ENCODE data around the gene FAM169A. TPM values are rescaled to one million over a fixed set of nuclear protein-coding genes. Genes with fewer than 3 reads are reported as not detected.

The FAM169A gene
- total and polyA plus RNA-seq, 2 of the 4 experiments (the other 2 are of a cell fraction) = under 0.01 TPM; not detected in 1

- Histone ChIP-seq H4K91ac (ENCODE audit: insufficient read depth, low read depth, low read length) (no peak overlapping the region), H2AK9ac (replicated peaks; ENCODE audit: low read depth, low read length, poor library complexity) (no peak overlapping the region), H3K27me3 (ENCODE audit: control insufficient read depth, insufficient read depth, low read length) (no peaks in the 10 kb centered on the region), H3K9me3 (ENCODE audit: control insufficient read depth, insufficient read depth, low read length) (peaks cover under 1% of the 10 kb centered on the region; the same call in 1 of the 2 replicates), H3K4me2 (ENCODE audit: low read depth, low read length) (no peak overlapping the region), H3K4me3 (ENCODE audit: insufficient read depth, low read depth, low read length) (no peak overlapping the region), H3K27ac (ENCODE audit: insufficient read depth, low read length) (no peak overlapping the region), H4K5ac (ENCODE audit: low read depth, low read length) (no peak overlapping the region), H2BK20ac (ENCODE audit: low read depth, low read length) (no peak overlapping the region), H3K9ac (ENCODE audit: low read depth, low read length) (no peak overlapping the region), H3K4me1 (ENCODE audit: control insufficient read depth, insufficient read depth, low read length) (no peaks in the 10 kb centered on the region), H3K23ac (ENCODE audit: low read depth, low read length) (no peak overlapping the region), H2AK5ac (ENCODE audit: low read depth, low read length) (no peak overlapping the region), H2AFZ (replicated peaks; ENCODE audit: low read length, poor library complexity) (no peak overlapping the region), H2BK15ac (ENCODE audit: low read depth, low read length) (no peak overlapping the region), H2BK5ac (ENCODE audit: low read depth, low read length, poor library complexity, severe bottlenecking) (no peak overlapping the region), H3K56ac (ENCODE audit: extremely low read depth, insufficient read depth, low read length) (no peak overlapping the region), H3K79me1 (ENCODE audit: low read depth in 1 of 2, low read length in 2 of 2) (no peaks in the 10 kb centered on the region), H3K18ac (ENCODE audit: low read depth, low read length) (no peak overlapping the region), H4K20me1 (ENCODE audit: insufficient read depth, low read length) (no peaks in the 10 kb centered on the region), H3K4ac (ENCODE audit: low read depth, low read length) (no peak overlapping the region), H2BK120ac (ENCODE audit: low read depth, low read length) (no peak overlapping the region), H3K9me1 (ENCODE audit: insufficient read depth, low read length) (no peaks in the 10 kb centered on the region), H3K14ac (replicated peaks; ENCODE audit: low read depth, low read length) (no peak overlapping the region), H4K8ac (ENCODE audit: low read depth in 2 of 2, low read length in 2 of 2) (no peak overlapping the region), H3K36me3 (ENCODE audit: control insufficient read depth, insufficient read depth, low read length) (no peaks in the 10 kb centered on the region)
- ChIA-PET POLR2A (ENCODE audit: unreplicated experiment) (no interaction called here), CTCF (no interaction called here)
- intact Hi-C loops (cut with micrococcal nuclease) = no loop called here
- no TSS peak for BruUV-seq (replicated peaks)
- DNase-seq (no peak), ATAC-seq (ENCODE audit: low read depth) (no peak)
- 30% methylated on average over 2 of the region's 4 CpGs; no CpG with 5 or more reads in 1 of the 2 experiments for WGBS, 2 experiments (ENCODE audit: extremely low coverage in 2 of 2, insufficient read length in 1 of 2)
- dilution Hi-C loops (cut with HindIII; ENCODE audit: low sequenced_read_pairs, unreplicated experiment) = no loop called here
- in situ Hi-C loops (cut with MboI; ENCODE audit: low sequenced_read_pairs) = loop anchor here (25.0 kb wide), 1 partner anchor 991 kb away; no protein-coding TSS in a partner anchor
- TF ChIP-seq CTCF (conservative IDR thresholded peaks at IDR 0.05; ENCODE audit: low read depth, low read length) (0 out of 2 replicates have a peak, but pooled peaks have one; percentile 7), RAD21 (IDR thresholded peaks at IDR 0.05; ENCODE audit: low read length) (peak; percentile 10; the same call in 1 of the 2 replicates), FOS (IDR thresholded peaks at IDR 0.05; ENCODE audit: low read depth, low read length) (no peak), RFX5 (IDR thresholded peaks at IDR 0.05; ENCODE audit: low read depth, low read length) (no peak)
Measured at GRCh38 chr5:74903165-74903787, 37.1 kb upstream of the FAM169A start.
